Measurements from ENCODE around the gene PCF11.

PCF11 gene

DNA sequence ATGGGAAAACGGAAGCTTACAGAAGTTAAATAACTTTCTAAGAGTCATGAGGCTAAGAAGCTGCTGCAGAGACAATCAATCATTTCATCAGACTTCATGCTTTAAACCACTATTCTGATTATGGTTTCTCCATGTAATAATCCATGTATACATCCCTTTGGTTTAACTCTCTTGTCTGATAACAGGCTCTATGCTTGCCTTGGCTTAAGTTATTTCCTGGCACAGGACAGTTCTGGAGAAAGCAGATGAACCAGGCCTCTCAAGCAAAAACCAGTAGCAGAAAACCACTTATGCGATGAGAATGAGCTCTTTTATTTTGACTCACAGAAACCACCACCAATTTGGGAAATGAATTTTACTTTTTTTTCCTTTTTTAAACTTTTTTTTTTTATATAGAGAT lies 6.5 kb upstream of the PCF11 start:
- DNase-seq (ENCODE audit: extremely low spot score, insufficient read length, low read depth) (no peak), FAIRE-seq (no peak)

- no peak for FAIRE-seq
- DNase-seq (ENCODE audit: extremely low spot score, insufficient read length, low read depth), result no peak
Measured at GRCh38 chr11:83151274-83151977, 5.5 kb upstream of the PCF11 start.

DNA sequence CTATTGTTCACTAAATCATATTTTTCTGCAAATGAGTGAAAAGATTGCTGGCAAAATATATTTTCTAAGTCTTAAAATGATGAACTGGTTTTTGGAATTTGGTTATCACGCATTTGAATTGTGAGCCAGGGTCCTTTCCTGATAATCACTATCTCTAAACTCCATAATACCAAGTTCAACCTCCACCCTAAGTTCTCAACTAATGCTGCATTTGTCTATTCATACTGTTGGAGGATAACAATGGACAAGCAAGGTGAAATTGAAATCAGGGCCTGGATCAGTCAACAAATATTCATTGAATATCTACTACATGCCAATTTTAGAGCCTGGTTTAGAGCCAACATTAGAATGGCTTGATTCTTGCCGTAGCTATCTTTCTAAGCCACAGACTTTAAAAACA lies 4.7 kb upstream of the PCF11 start:
- FAIRE-seq, result no peak

GRCh38 chr11:83153764-83154163 lies 3.2 kb upstream of the PCF11 start:
- no peak for FAIRE-seq
- no peak for DNase-seq (ENCODE audit: extremely low spot score, insufficient read length, low read depth)

More for the DNA sequence above, 4.7 kb upstream of the PCF11 start:
- DNase-seq (ENCODE audit: extremely low spot score, insufficient read length, low read depth), result no peak

- FAIRE-seq, result peak; percentile 99
- no peak for DNase-seq (ENCODE audit: extremely low spot score, insufficient read length, low read depth)
Measured at GRCh38 chr11:83156144-83156995, 561 bp upstream of the PCF11 start.

DNA sequence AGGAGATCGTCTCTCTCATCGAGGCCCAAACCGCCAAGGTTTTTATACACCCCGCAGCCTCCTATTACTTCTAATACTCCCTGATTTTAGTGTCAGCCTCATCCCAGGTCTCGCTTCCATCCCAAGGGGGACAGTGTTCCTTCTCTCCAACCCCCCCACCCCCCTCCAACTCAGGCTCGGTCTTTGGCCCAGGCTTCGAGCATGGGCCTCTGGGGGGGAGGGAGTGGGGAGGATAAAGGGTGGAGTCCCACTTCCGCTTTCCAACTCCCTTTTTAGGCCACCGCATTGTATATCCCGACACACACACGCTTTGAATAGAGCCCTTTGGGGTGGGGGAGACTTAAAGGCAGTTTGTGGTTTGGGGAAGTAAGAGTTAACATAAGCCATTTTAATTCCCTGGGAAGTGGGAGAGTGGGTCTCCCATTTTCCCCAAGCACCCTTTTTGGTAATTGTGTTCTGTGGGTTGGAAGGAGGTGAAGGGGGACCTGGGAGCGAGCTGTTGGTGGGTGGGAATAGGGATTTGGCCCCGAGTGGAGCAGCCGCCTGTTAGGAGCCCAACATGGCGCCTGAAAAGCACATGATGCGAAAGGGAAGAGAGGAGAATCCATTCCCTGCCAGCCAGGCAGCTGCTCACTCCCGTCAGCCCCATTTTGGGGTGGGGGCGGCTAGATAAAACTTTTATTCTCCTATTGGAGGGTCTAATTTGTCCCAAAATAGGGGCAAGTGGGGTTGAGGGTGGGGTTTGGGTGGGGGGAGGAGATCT lies 844 bp downstream of the PCF11 start:
- FAIRE-seq, result peak; percentile 33

GRCh38 chr11:83158357-83158786 lies 1.4 kb downstream of the PCF11 start:
- FAIRE-seq, result no peak
- no peak for DNase-seq (ENCODE audit: extremely low spot score, insufficient read length, low read depth)

More for the DNA sequence above, 844 bp downstream of the PCF11 start:
- no peak for DNase-seq (ENCODE audit: extremely low spot score, insufficient read length, low read depth)

GRCh38 chr11:83158965-83159901 lies 2.3 kb downstream of the PCF11 start:
- DNase-seq (ENCODE audit: extremely low spot score, insufficient read length, low read depth) (no peak), FAIRE-seq (no peak)

GRCh38 chr11:83159902-83160865 lies 3.3 kb downstream of the PCF11 start:
- DNase-seq (ENCODE audit: extremely low spot score, insufficient read length, low read depth), result no peak
- no peak for FAIRE-seq

DNA sequence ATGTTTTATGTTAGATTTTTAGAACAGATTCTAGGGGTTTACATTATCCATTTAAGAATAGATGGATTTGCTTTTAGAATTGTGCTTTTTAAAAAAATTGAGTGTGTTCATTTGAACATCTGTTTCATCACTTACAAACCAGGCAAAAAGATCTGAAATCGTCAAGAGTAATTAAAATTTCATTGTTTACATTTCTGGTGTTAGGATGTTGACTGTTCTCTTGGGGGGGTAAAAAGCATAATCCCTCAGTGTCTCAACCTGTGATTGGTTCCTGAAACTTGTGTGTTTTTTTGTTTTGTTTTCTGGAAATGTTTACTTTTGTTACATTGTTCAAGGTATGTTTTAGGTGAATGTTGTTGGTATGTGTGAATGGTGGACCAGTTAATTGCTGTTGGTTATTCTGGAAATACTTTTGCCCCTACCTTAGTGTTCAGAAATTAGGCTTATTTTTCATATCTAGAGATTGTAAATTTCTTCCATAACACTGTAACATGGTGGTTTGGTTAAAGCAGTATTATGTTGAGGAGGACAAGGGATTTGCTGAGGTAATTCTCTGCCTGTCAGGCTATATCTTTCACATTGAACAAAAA lies 4.8 kb downstream of the PCF11 start:
- FAIRE-seq (peak; percentile 59), DNase-seq (ENCODE audit: extremely low spot score, insufficient read length, low read depth) (no peak)

- DNase-seq (ENCODE audit: extremely low spot score, insufficient read length, low read depth), result no peak
- peak; percentile 59 for FAIRE-seq
Measured at GRCh38 chr11:83162377-83162776, 5.4 kb downstream of the PCF11 start.

- DNase-seq (ENCODE audit: extremely low spot score, insufficient read length, low read depth), result no peak
- no peak for FAIRE-seq
Measured at GRCh38 chr11:83166193-83166866, 9.4 kb downstream of the PCF11 start.

- no peak for FAIRE-seq
Measured at GRCh38 chr11:83168756-83169155, 11.8 kb downstream of the PCF11 start.

DNA sequence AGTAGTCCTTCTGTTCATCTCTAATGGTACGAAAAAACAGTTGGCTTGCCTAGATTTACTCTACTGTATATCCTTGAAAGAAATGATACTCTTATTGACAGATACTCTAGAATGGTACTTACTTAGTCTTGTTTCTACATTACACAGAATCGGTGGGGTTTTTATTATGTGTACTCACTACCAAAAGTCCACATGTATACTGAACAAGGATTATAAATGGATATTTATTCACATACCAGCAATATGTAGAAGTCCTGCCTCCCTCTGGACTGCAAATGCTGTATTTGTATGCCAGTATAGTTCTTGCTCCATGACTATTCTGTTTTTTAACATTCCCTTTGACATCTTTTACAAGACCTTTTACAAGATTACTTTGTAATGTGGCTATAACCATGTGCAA lies 13.9 kb downstream of the PCF11 start:
- FAIRE-seq (no peak), DNase-seq (ENCODE audit: extremely low spot score, insufficient read length, low read depth) (no peak)

More at GRCh38 chr11:83168756-83169155, 11.8 kb downstream of the PCF11 start:
- no peak for DNase-seq (ENCODE audit: extremely low spot score, insufficient read length, low read depth)

DNA sequence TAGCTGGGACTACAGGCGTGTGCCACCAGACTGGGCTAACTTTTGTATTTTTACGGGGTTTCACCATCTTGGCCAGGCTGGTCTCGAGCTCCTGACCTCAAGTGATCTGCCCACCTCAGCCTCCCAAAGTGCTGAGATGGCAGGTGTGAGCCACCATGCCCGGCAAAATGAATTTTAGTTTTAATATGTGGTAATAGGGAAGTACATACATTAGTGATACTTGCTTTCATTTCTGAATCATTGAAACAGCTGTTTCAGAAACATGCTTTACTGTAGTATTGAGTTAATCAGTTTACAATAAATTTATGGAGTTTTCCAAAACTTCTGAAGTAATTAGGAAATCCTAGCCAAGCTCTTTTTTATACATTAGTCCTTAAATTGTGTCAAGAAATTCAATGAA lies 15.6 kb downstream of the PCF11 start:
- FAIRE-seq (no peak), DNase-seq (ENCODE audit: extremely low spot score, insufficient read length, low read depth) (no peak)

GRCh38 chr11:83174008-83174407 lies 17.1 kb downstream of the PCF11 start:
- FAIRE-seq, result no peak

DNA sequence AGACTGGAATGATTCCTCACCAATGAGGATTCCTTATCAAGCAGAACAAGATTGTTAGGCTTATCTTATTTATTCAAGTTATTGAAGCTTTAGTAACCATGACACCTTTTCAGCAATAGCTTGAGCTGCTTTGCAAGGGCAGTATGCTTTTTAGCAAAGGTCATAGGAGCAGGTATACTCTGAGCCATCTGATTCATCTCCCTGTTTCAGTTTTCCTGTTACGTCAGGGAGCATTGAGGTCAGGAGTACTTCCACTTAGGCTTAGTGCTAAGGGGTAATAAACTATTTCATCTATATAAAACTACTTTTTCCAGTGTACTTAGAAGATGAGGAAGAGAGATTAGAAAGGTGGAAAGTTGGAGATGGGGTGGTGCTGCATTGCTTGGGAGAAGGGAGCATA lies 18.9 kb downstream of the PCF11 start:
- FAIRE-seq, result no peak
- DNase-seq (ENCODE audit: extremely low spot score, insufficient read length, low read depth), result no peak

More at GRCh38 chr11:83174008-83174407, 17.1 kb downstream of the PCF11 start:
- DNase-seq (ENCODE audit: extremely low spot score, insufficient read length, low read depth), result no peak

Data from GM18507 (cell line).